GM12878 (cell line): ENCODE results near the gene FXYD4. TPM values are rescaled to one million over a fixed set of nuclear protein-coding genes. Genes with fewer than 3 reads are reported as not detected.

ENCODE experiments used
- ATAC-seq: fragments of 200-7000 bp; cut with Tn5 transposase; 3 replicates; pipeline ENCODE4 v1.9.1; 2020; ENCODE audit warnings: mild to moderate bottlenecking, moderate library complexity
- BruUV-seq: library from RNA; stranded (reverse); fragments of 400-500 nt; replicated peaks from 2 replicates; lab custom pipeline; 2021; lab: Mats Ljungman, UMichigan
- CTCF ChIA-PET: fragments of 300-600 bp; sonication (Branson Sonifier 250); formaldehyde crosslinking; extraction: SDS; loops from one replicate; lab custom pipeline; 2021; ENCODE audit warnings: inconsistent platforms; lab: Yijun Ruan, JAX
- POLR2A ChIA-PET: fragments of 350-600 bp; formaldehyde crosslinking; extraction: SDS; loops from one replicate; lab custom pipeline; 2021; ENCODE audit warnings: inconsistent platforms; lab: Charles Lee
- RAD21 ChIA-PET: fragments of 300-600 bp; sonication (Branson Sonifier 250); formaldehyde crosslinking; loops from one replicate; lab custom pipeline; 2023; ENCODE audit warnings: antibody characterized with exemption; ENCODE audit not compliant: unreplicated experiment; lab: Charles Lee
- SMC1A ChIA-PET: fragments of 300-600 bp; sonication (Branson Sonifier 250); formaldehyde crosslinking; loops from one replicate; lab custom pipeline; 2023; ENCODE audit not compliant: unreplicated experiment, uncharacterized antibody; lab: Charles Lee
- DNase-seq: peaks from one replicate; pipeline ENCODE4 v3.0.0-alpha.2; 2011; ENCODE audit warnings: low read depth, low spot score
- FAIRE-seq: peaks from 3 replicates; lab custom pipeline; 2011; peaks lifted over from hg19 to GRCh38; lab: Jason Lieb, UNC
- H2AFZ ChIP-seq: 2 replicates; pipeline ENCODE4 v1.6.0; 2011; ENCODE audit warnings: low read depth, low read length, control low read depth; ENCODE audit not compliant: control insufficient read depth
- H3K27ac ChIP-seq: 2 replicates; pipeline ENCODE4 v1.5.1; 2011; ENCODE audit warnings: control low read depth; ENCODE audit not compliant: control insufficient read depth, insufficient read depth
- H3K27me3 ChIP-seq, 2 experiments: replicated peaks in 1 of 2; 2 replicates each; pipeline versions ENCODE4 v1.6.0 to v1.6.1; 2011; ENCODE audit warnings: low read length in 1 of 2; ENCODE audit not compliant: control insufficient read depth in 2 of 2, insufficient read depth in 2 of 2
- H3K36me3 ChIP-seq, 2 experiments: 2 replicates each; pipeline ENCODE4 v1.5.1; 2011; ENCODE audit warnings: low read length in 1 of 2; ENCODE audit not compliant: control insufficient read depth in 2 of 2, insufficient read depth in 2 of 2
- H3K4me1 ChIP-seq: 2 replicates; pipeline ENCODE4 v1.6.1; 2011; ENCODE audit warnings: mild to moderate bottlenecking, low read length, moderate library complexity, mixed read lengths; ENCODE audit not compliant: control insufficient read depth, insufficient read depth
- H3K4me2 ChIP-seq: 2 replicates; pipeline ENCODE4 v1.6.0; 2011; ENCODE audit warnings: control low read depth; ENCODE audit not compliant: control insufficient read depth, insufficient read depth
- H3K4me3 ChIP-seq: fragments of 200-600 bp; sonication (generic); 2 replicates; pipeline ENCODE4 v1.5.1; 2016
- H3K79me2 ChIP-seq: 2 replicates; pipeline ENCODE4 v1.6.0; 2011; ENCODE audit warnings: low read length; ENCODE audit not compliant: control insufficient read depth, insufficient read depth
- H3K9ac ChIP-seq: 2 replicates; pipeline ENCODE4 v1.8.0; 2011; ENCODE audit warnings: low read length, control low read depth, mixed read lengths; ENCODE audit not compliant: control insufficient read depth, insufficient read depth
- H3K9me3 ChIP-seq: replicated peaks from 3 replicates; pipeline ENCODE4 v1.5.1; 2011; ENCODE audit warnings: mild to moderate bottlenecking, low read length; ENCODE audit not compliant: control insufficient read depth, insufficient read depth
- H4K20me1 ChIP-seq: 2 replicates; pipeline ENCODE4 v1.6.0; 2011; ENCODE audit not compliant: control insufficient read depth, insufficient read depth
- ATF7 ChIP-seq: fragments of 450-650 bp; IDR thresholded peaks from 2 replicates; pipeline ENCODE4 v1.6.1; 2016; ENCODE audit warnings: low read depth, mild to moderate bottlenecking
- CBX5 ChIP-seq: sonication (generic); IDR thresholded peaks from 2 replicates; pipeline ENCODE4 v1.6.1; 2016; ENCODE audit warnings: low read depth, moderate library complexity, mild to moderate bottlenecking, inconsistent platforms
- HDAC2 ChIP-seq: fragments of 200-600 bp; sonication (generic); IDR thresholded peaks from 2 replicates; pipeline ENCODE4 v1.6.1; 2017
- HDGF ChIP-seq: fragments of 450-650 bp; IDR thresholded peaks from 2 replicates; pipeline ENCODE4 v1.6.1; 2016; ENCODE audit warnings: antibody characterized with exemption
- IKZF1 ChIP-seq: fragments of 450-650 bp; conservative IDR thresholded peaks from 2 replicates; pipeline ENCODE4 v1.6.1; 2017; ENCODE audit warnings: antibody characterized with exemption, mild to moderate bottlenecking
- KDM1A ChIP-seq: fragments of 200-600 bp; sonication (generic); IDR thresholded peaks from 2 replicates; pipeline ENCODE4 v1.6.1; 2016; ENCODE audit warnings: borderline replicate concordance
- REST ChIP-seq: IDR thresholded peaks from 2 replicates; pipeline ENCODE4 v1.6.1; 2012; ENCODE audit warnings: mild to moderate bottlenecking, low read depth, low read length
- SIX5 ChIP-seq: IDR thresholded peaks from 2 replicates; pipeline ENCODE4 v1.6.1; 2011; ENCODE audit warnings: mild to moderate bottlenecking, low read depth, low read length, moderate library complexity; ENCODE audit not compliant: severe bottlenecking
- YY1 ChIP-seq: IDR thresholded peaks from 2 replicates; pipeline ENCODE4 v1.6.1; 2011; ENCODE audit warnings: low read depth, mild to moderate bottlenecking, low read length
- WGBS: methylation state at CpG from one replicate; pipeline ENCODE4 v1.1.6; 2016; ENCODE audit warnings: low lambda C conversion rate; ENCODE audit not compliant: insufficient replicate concordance, insufficient coverage; ENCODE audit errors: missing lambda C conversion rate; 5-methylcytosine and 5-hydroxymethylcytosine counted together
- in situ Hi-C: fragments of 300-500 bp; cut with MboI; formaldehyde crosslinking; loops from 9 replicates; pipeline ENCODE4 v1.14.3; 2018; ENCODE audit warnings: mixed read lengths
- intact Hi-C: fragments of 100-400 bp; cut with micrococcal nuclease; formaldehyde crosslinking; loops from one replicate; pipeline ENCODE4 v1.14.2; 2022; ENCODE audit not compliant: unreplicated experiment
- polyA plus RNA-seq, 11 experiments: library from polyadenylated mRNA; depleted of rRNA in 4 of 11; unstranded in 6 of 11; stranded (reverse) in 5 of 11; fragments of >200 nt; fragmentation: Nextera tagmentation in 4 of 11; fragmentation: Illumina TruSeq in 1 of 11; extraction: Ambion mirVana in 4 of 11; extraction: Trizol in 1 of 11; gene quantifications; 1 replicate in 1 of 11; 2 replicates in 10 of 11; pipeline versions ENCODE4 v1.2.1 to v1.2.3, GENCODE V29; 2011 to 2016; ENCODE audit warnings: inconsistent platforms in 2 of 11, missing spikeins in 2 of 11, low read depth in 1 of 11
- total RNA-seq, 4 experiments: library from RNA; depleted of rRNA in 3 of 4; stranded (reverse); fragments of >200 nt in 3 of 4; fragmentation: Illumina TruSeq in 1 of 4; extraction: Trizol in 1 of 4; gene quantifications; 2 replicates each; pipeline versions ENCODE4 v1.2.1 to v1.2.3, GENCODE V29; 2013 to 2021

Gene FXYD4
- total and polyA plus RNA-seq, 10 of the 15 experiments (the other 5 are each of a cell fraction or from before 2014, with no cell fraction given), result not detected

GRCh38 chr10:43399320-43400310 lies 28.2 kb downstream of the FXYD4 start:
- ChIA-PET CTCF (interaction anchor here (1.3 kb wide), 1 partner anchor 108 kb away, joined by 3 read pairs; no protein-coding TSS in a partner anchor), SMC1A (interaction anchor here (2.8 kb wide), 1 partner anchor 19 kb away, joined by 18 read pairs; no protein-coding TSS in a partner anchor), RAD21 (interaction anchor here (1.4 kb wide), 1 partner anchor 9 kb away, joined by 3 read pairs; the partner anchor contains the start of gene HNRNPF), POLR2A (interaction anchor here (1.2 to 2.3 kb wide), 2 partner anchors 10 to 14 kb away, joined by 3 to 10 read pairs; partner anchors contain the start of gene HNRNPF)
- peak overlapping the region; percentile 50 for H3K27ac ChIP-seq
- no peaks in the 10 kb centered on the region for H3K9me3 ChIP-seq
- H2AFZ ChIP-seq, result no peak overlapping the region
- DNase-seq, result no peak
- peak overlapping the region; percentile 66; the same call in 1 of the 2 replicates for H3K4me3 ChIP-seq
- in situ Hi-C loops (loop anchor here (5.0 to 25.0 kb wide), 7 partner anchors 53 to 1565 kb away; partner anchors contain the start of genes BMS1, CSGALNACT2 and ZNF33B), intact Hi-C loops (loop anchor here (10.0 kb wide), 1 partner anchor 765 kb away; the partner anchor contains the start of gene ZNF33B)
- H3K79me2 ChIP-seq, result peaks cover 99% of the 10 kb centered on the region
- H4K20me1 ChIP-seq, result peaks cover 12% of the 10 kb centered on the region
- H3K36me3 ChIP-seq, result peaks cover 2 to 13% of the 10 kb centered on the region in 2 experiments; a peak in 3 of 4 replicates
- peak overlapping the region; percentile 29; the same call in 1 of the 2 replicates for H3K9ac ChIP-seq
- FAIRE-seq, result no peak
- 49% methylated on average over 5 of the region's 5 CpGs for WGBS
- H3K27me3 ChIP-seq, result no peaks in the 10 kb centered on the region
- ATAC-seq, result no peak
- no TSS peak for BruUV-seq
- TF ChIP-seq SIX5, result no peak
- TF ChIP-seq HDGF, result 0 out of 2 replicates have a peak, but pooled peaks have one; percentile 46
- H3K4me2 ChIP-seq, result peak overlapping the region; percentile 85
- H3K4me1 ChIP-seq, result peaks cover 34% of the 10 kb centered on the region

GRCh38 chr10:43401627-43402026 lies 30.2 kb downstream of the FXYD4 start:
- intact Hi-C loops, result no loop called here
- Histone ChIP-seq H3K4me2 (peak overlapping the region; percentile 76), H3K9me3 (no peaks in the 10 kb centered on the region), H3K4me1 (peaks cover 29% of the 10 kb centered on the region), H3K27ac (no peak overlapping the region; the same call in 1 of the 2 replicates), H3K27me3 (no peaks in the 10 kb centered on the region), H3K79me2 (peaks cover 99% of the 10 kb centered on the region), H4K20me1 (peaks cover 13% of the 10 kb centered on the region), H3K9ac (peak overlapping the region; percentile 10; the same call in 1 of the 2 replicates), H3K36me3 (peaks cover 0 to 13% of the 10 kb centered on the region in 2 experiments; a peak in 3 of 4 replicates), H3K4me3 (peak overlapping the region; percentile 49), H2AFZ (no peak overlapping the region)
- ATAC-seq (no peak), DNase-seq (no peak), FAIRE-seq (no peak)
- ChIA-PET RAD21 (no interaction called here), POLR2A (interaction anchor here (2.3 kb wide), 1 partner anchor 8 kb away, joined by 10 read pairs; the partner anchor contains the start of gene HNRNPF), SMC1A (interaction anchor here (0.7 to 1.8 kb wide), 3 partner anchors 26 to 52 kb away, joined by 3 to 10 read pairs (median 3); no protein-coding TSS in a partner anchor), CTCF (interaction anchor here (1.2 kb wide), 1 partner anchor 11 kb away, joined by 4 read pairs; no protein-coding TSS in a partner anchor)
- TF ChIP-seq CBX5 (no peak), KDM1A (no peak), IKZF1 (no peak), ATF7 (no peak), YY1 (no peak), HDAC2 (no peak), REST (no peak)
- no TSS peak for BruUV-seq
- in situ Hi-C loops, result loop anchor here (10.0 to 25.0 kb wide), 4 partner anchors 264 to 1563 kb away; partner anchors contain the start of genes CSGALNACT2 and ZNF33B
- WGBS, result 63% methylated on average over 2 of the region's 2 CpGs
